ENCODE measurements around the gene RALBP1.
A peak's percentile ranks its signal among the peaks of the same experiment; 100 is the strongest.

Gene RALBP1

GRCh38 chr18:9494778-9495331, 19.5 kb downstream of the RALBP1 start:
- no peak overlapping the region for H2BK120ac ChIP-seq (ENCODE audit: insufficient read depth, low read length, poor library complexity)
- whole genome bisulfite sequencing (ENCODE audit: extremely low coverage, insufficient coverage, insufficient read length): no CpG with 5 or more reads among the region's 9 CpGs
- H2AK5ac ChIP-seq (ENCODE audit: low read length): no peak overlapping the region
- peaks cover 8% of the 10 kb centered on the region for H3K79me2 ChIP-seq (ENCODE audit: control insufficient read depth, insufficient read depth, low read length, poor library complexity)
- peak overlapping the region; percentile 18 for H2BK5ac ChIP-seq (ENCODE audit: low read depth, low read length, poor library complexity)
- H3K4me3 ChIP-seq (ENCODE audit: low read depth, low read length): no peak overlapping the region
- H2AFZ ChIP-seq (ENCODE audit: insufficient read depth, low read length, poor library complexity): no peak overlapping the region
- peaks cover 4 to 12% of the 10 kb centered on the region in 2 experiments for H3K4me1 ChIP-seq (ENCODE audit: control insufficient read depth in 1 of 2, insufficient read depth in 2 of 2, low read length in 2 of 2)
- H3K27me3 ChIP-seq (ENCODE audit: insufficient read depth, low read length): no peaks in the 10 kb centered on the region
- H3K14ac ChIP-seq (ENCODE audit: low read length): no peak overlapping the region
- peaks cover 6% of the 10 kb centered on the region for H3K79me1 ChIP-seq (ENCODE audit: low read length)
- no peak overlapping the region for H3K23ac ChIP-seq (ENCODE audit: low read length)
- peak overlapping the region; percentile 29 for H3K4me2 ChIP-seq (ENCODE audit: low read length)
- H4K91ac ChIP-seq (ENCODE audit: low read depth, low read length): peak overlapping the region; percentile 11
- no peaks in the 10 kb centered on the region for H3K9me3 ChIP-seq (ENCODE audit: insufficient read depth, low read depth, low read length)
- no peak overlapping the region for H2BK12ac ChIP-seq (ENCODE audit: low read length)
- peaks cover 3% of the 10 kb centered on the region in 2 experiments for H3K36me3 ChIP-seq (ENCODE audit: control insufficient read depth in 1 of 2, insufficient read depth in 2 of 2, low read length in 2 of 2)
- no peak overlapping the region for H3K9ac ChIP-seq (ENCODE audit: low read length)
- H3K27ac ChIP-seq (ENCODE audit: low read depth, low read length): peak overlapping the region; percentile 84
- H3K18ac ChIP-seq (ENCODE audit: low read length): peak overlapping the region; percentile 2
- peak; percentile 36 to 45 for DNase-seq
- no peak overlapping the region for H4K8ac ChIP-seq (ENCODE audit: low read depth, low read length)
- H3K4ac ChIP-seq (ENCODE audit: low read depth, low read length): no peak overlapping the region
- H4K12ac ChIP-seq (ENCODE audit: low read depth, low read length): no peak overlapping the region

- Histone ChIP-seq H2BK5ac (ENCODE audit: low read depth, low read length, poor library complexity) (no peak overlapping the region), H2AK5ac (ENCODE audit: low read length) (no peak overlapping the region), H3K14ac (ENCODE audit: low read length) (no peak overlapping the region), H3K4me1 (ENCODE audit: control insufficient read depth in 1 of 2, insufficient read depth in 2 of 2, low read length in 2 of 2) (peaks cover 4 to 12% of the 10 kb centered on the region in 2 experiments), H3K18ac (ENCODE audit: low read length) (no peak overlapping the region), H3K23ac (ENCODE audit: low read length) (no peak overlapping the region), H3K9me3 (ENCODE audit: insufficient read depth, low read depth, low read length) (no peaks in the 10 kb centered on the region), H4K91ac (ENCODE audit: low read depth, low read length) (no peak overlapping the region), H3K36me3 (ENCODE audit: control insufficient read depth in 1 of 2, insufficient read depth in 2 of 2, low read length in 2 of 2) (peaks cover 3 to 5% of the 10 kb centered on the region in 2 experiments), H2AFZ (ENCODE audit: insufficient read depth, low read length, poor library complexity) (no peak overlapping the region), H3K27ac (ENCODE audit: low read depth, low read length) (peak overlapping the region; percentile 84), H3K4me3 (ENCODE audit: low read depth, low read length) (no peak overlapping the region), H3K79me2 (ENCODE audit: control insufficient read depth, insufficient read depth, low read length, poor library complexity) (peaks cover 6% of the 10 kb centered on the region), H3K79me1 (ENCODE audit: low read length) (peaks cover 9% of the 10 kb centered on the region), H3K9ac (ENCODE audit: low read length) (no peak overlapping the region), H3K27me3 (ENCODE audit: insufficient read depth, low read length) (no peaks in the 10 kb centered on the region), H4K12ac (ENCODE audit: low read depth, low read length) (no peak overlapping the region), H2BK12ac (ENCODE audit: low read length) (no peak overlapping the region), H4K8ac (ENCODE audit: low read depth, low read length) (no peak overlapping the region), H2BK120ac (ENCODE audit: insufficient read depth, low read length, poor library complexity) (no peak overlapping the region), H3K4me2 (ENCODE audit: low read length) (no peak overlapping the region), H3K4ac (ENCODE audit: low read depth, low read length) (no peak overlapping the region)
- no CpG with 5 or more reads among the region's 1 CpG for WGBS (ENCODE audit: extremely low coverage, insufficient coverage, insufficient read length)
- DNase-seq: peak; percentile 37 to 74
Observed at GRCh38 chr18:9495465-9495864, 20.2 kb downstream of the RALBP1 start.

GRCh38 chr18:9495916-9496705, 20.8 kb downstream of the RALBP1 start:
- Histone ChIP-seq H4K8ac (ENCODE audit: low read depth, low read length) (no peak overlapping the region), H2BK120ac (ENCODE audit: insufficient read depth, low read length, poor library complexity) (peak overlapping the region; percentile 11), H2AK5ac (ENCODE audit: low read length) (no peak overlapping the region), H2BK5ac (ENCODE audit: low read depth, low read length, poor library complexity) (no peak overlapping the region), H3K79me1 (ENCODE audit: low read length) (peaks cover 9% of the 10 kb centered on the region), H3K4me3 (ENCODE audit: low read depth, low read length) (no peak overlapping the region), H3K27ac (ENCODE audit: low read depth, low read length) (peak overlapping the region; percentile 84), H2AFZ (ENCODE audit: insufficient read depth, low read length, poor library complexity) (no peak overlapping the region), H3K23ac (ENCODE audit: low read length) (no peak overlapping the region), H4K91ac (ENCODE audit: low read depth, low read length) (no peak overlapping the region), H3K14ac (ENCODE audit: low read length) (no peak overlapping the region), H3K9me3 (ENCODE audit: insufficient read depth, low read depth, low read length) (no peaks in the 10 kb centered on the region), H4K12ac (ENCODE audit: low read depth, low read length) (no peak overlapping the region), H3K4me2 (ENCODE audit: low read length) (peak overlapping the region; percentile 46), H2BK12ac (ENCODE audit: low read length) (no peak overlapping the region), H3K4me1 (ENCODE audit: control insufficient read depth in 1 of 2, insufficient read depth in 2 of 2, low read length in 2 of 2) (peaks cover 4 to 12% of the 10 kb centered on the region in 2 experiments), H3K36me3 (ENCODE audit: control insufficient read depth in 1 of 2, insufficient read depth in 2 of 2, low read length in 2 of 2) (peaks cover 3 to 5% of the 10 kb centered on the region in 2 experiments), H3K9ac (ENCODE audit: low read length) (no peak overlapping the region), H3K27me3 (ENCODE audit: insufficient read depth, low read length) (no peaks in the 10 kb centered on the region), H3K18ac (ENCODE audit: low read length) (no peak overlapping the region), H3K79me2 (ENCODE audit: control insufficient read depth, insufficient read depth, low read length, poor library complexity) (peaks cover 4% of the 10 kb centered on the region), H3K4ac (ENCODE audit: low read depth, low read length) (no peak overlapping the region)
- no CpG with 5 or more reads among the region's 6 CpGs for WGBS (ENCODE audit: extremely low coverage, insufficient coverage, insufficient read length)
- DNase-seq: peak; percentile 91 to 94

- Histone ChIP-seq H3K79me2 (ENCODE audit: control insufficient read depth, insufficient read depth, low read length, poor library complexity) (peaks cover 7% of the 10 kb centered on the region), H3K79me1 (ENCODE audit: low read length) (peaks cover 4% of the 10 kb centered on the region), H3K14ac (ENCODE audit: low read length) (no peak overlapping the region), H4K8ac (ENCODE audit: low read depth, low read length) (no peak overlapping the region), H3K9ac (ENCODE audit: low read length) (no peak overlapping the region), H2BK5ac (ENCODE audit: low read depth, low read length, poor library complexity) (no peak overlapping the region), H3K4ac (ENCODE audit: low read depth, low read length) (peak overlapping the region; percentile 64), H3K4me2 (ENCODE audit: low read length) (no peak overlapping the region), H3K23ac (ENCODE audit: low read length) (no peak overlapping the region), H2AK5ac (ENCODE audit: low read length) (no peak overlapping the region), H3K18ac (ENCODE audit: low read length) (no peak overlapping the region), H3K4me1 (ENCODE audit: control insufficient read depth in 1 of 2, insufficient read depth in 2 of 2, low read length in 2 of 2) (peaks cover 0 to 2% of the 10 kb centered on the region in 2 experiments), H3K27ac (ENCODE audit: low read depth, low read length) (no peak overlapping the region), H4K91ac (ENCODE audit: low read depth, low read length) (no peak overlapping the region), H3K4me3 (ENCODE audit: low read depth, low read length) (no peak overlapping the region), H3K27me3 (ENCODE audit: insufficient read depth, low read length) (no peaks in the 10 kb centered on the region), H2AFZ (ENCODE audit: insufficient read depth, low read length, poor library complexity) (no peak overlapping the region), H4K12ac (ENCODE audit: low read depth, low read length) (no peak overlapping the region), H2BK12ac (ENCODE audit: low read length) (no peak overlapping the region), H2BK120ac (ENCODE audit: insufficient read depth, low read length, poor library complexity) (no peak overlapping the region), H3K9me3 (ENCODE audit: insufficient read depth, low read depth, low read length) (peaks cover 4% of the 10 kb centered on the region), H3K36me3 (ENCODE audit: control insufficient read depth in 1 of 2, insufficient read depth in 2 of 2, low read length in 2 of 2) (peaks cover 4 to 5% of the 10 kb centered on the region in 2 experiments)
- no peak for DNase-seq
- WGBS (ENCODE audit: extremely low coverage, insufficient coverage, insufficient read length): 100% methylated on average over 1 of the region's 4 CpGs
Observed at GRCh38 chr18:9506046-9506792, 30.9 kb downstream of the RALBP1 start.
